A172 (cell line): ENCODE measurements around the gene PPP1R11. TPM values are rescaled to one million over a fixed set of nuclear protein-coding genes. Genes with fewer than 3 reads are reported as not detected.
"Not testable (repeated sequence)": the region's sequence is repeated elsewhere in the genome, so short reads cannot be mapped to it uniquely, and the experiment has no call there.

ENCODE experiments used
- DNase-seq: peaks from one replicate; pipeline ENCODE4 v3.0.0-alpha.2; 2015; ENCODE audit warnings: low spot score
- total RNA-seq: library from RNA; depleted of rRNA; stranded (reverse); fragments of >200 nt; shearing (Covaris generic); gene quantifications from 2 replicates; pipeline ENCODE4 v1.2.3, GENCODE V29; 2014

The PPP1R11 gene
- total RNA-seq, 1 experiment from 2014 or later: 38.3 TPM

- no peak for DNase-seq
Observed at GRCh38 chr6:30097902-30098768, 31.1 kb downstream of the PPP1R11 start.

DNA sequence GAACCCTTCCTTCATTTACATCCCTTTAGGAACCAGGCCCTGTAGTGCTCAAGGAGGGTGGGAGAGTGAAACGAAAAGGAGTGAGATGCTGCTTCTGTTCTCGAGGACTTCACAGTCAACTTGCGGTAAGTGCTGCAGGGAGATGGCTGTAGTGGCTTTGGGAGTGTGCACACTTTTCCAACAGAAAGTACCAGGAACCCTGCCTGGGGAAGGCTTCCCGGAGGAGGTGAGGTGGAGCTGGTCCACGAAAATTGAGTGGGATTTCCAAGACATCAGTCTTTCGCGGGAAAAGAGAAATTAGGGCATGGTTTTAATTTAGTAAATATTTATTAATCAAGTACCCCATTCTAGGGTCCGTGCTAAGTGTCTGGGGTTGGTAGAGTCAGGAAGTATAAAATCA lies 33.2 kb downstream of the PPP1R11 start:
- DNase-seq: no peak

GRCh38 chr6:30100585-30101443 lies 33.8 kb downstream of the PPP1R11 start:
- no peak for DNase-seq

DNA sequence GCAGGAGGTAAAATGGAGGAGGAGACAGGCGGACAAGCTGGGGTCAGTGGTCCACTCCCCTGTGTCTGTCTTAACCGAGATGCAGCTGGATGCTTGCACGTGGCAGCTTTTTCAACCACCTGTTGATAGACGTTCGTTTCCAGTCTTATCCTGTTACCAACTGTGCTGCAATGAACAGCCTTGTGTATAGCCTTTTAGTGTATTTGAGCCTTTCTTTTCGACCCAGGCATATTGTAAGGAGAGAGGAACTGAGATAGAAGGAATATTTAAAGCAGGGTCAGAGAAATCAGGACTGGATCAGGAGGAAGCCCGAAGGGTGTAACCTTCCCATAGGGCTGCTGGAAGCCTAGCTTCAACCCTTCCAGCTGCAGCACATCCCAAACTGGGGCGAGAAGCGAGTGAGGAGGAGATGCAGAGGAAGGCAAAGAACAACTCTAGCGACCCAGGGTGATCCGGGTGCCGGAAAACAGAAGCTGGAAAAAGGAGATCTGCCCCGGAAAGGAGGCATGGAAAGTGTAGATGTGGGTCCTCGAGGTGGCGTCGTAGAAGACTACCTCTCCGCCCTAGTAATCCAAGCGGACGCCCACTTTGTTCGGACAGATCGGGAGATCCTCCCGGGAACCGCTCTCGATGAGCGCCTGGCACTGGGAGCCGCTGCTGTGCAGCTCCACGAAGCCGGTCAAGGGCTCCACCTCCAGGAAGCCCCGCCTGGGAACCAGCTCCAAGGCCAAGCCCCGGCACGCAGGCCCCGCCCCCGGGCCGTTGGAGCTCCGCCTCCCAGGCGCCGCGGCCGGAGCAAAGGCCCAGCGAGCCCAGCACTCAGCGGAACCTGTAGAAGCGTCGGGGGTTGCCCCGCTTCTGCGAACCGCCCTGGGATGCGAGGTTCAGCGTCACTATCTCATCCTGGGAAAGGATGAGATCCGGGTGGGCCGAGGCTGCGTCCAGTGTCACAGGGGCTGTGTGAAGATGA lies 34.7 kb downstream of the PPP1R11 start:
- peak; percentile 73 for DNase-seq

DNA sequence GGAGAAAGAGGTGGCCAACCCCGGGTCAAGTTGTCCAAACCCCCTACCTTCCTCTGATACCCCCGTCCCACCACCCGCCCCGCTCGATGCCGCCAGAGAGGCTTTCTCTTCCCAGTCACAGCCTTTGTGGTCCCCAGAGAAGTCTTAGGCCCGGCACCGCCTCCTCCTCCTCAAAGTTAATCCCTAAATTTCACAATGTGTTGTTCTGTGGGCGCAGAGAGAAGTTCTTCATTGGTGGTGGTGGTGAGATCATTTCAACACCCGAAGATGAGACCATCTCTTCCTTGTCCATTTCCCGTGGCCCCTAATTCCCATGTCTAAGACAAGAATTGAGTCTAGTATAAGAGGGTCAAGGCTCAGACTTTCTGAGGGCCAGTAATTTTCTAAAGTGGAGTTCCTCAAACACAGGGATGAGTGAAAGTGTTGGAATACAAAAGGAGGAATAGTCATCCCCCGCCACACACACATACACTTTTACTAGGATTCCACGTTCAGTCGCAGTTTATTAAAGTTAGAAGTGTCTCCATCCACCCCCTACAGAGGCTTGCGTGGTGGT lies 35.5 kb downstream of the PPP1R11 start:
- DNase-seq: no peak

DNA sequence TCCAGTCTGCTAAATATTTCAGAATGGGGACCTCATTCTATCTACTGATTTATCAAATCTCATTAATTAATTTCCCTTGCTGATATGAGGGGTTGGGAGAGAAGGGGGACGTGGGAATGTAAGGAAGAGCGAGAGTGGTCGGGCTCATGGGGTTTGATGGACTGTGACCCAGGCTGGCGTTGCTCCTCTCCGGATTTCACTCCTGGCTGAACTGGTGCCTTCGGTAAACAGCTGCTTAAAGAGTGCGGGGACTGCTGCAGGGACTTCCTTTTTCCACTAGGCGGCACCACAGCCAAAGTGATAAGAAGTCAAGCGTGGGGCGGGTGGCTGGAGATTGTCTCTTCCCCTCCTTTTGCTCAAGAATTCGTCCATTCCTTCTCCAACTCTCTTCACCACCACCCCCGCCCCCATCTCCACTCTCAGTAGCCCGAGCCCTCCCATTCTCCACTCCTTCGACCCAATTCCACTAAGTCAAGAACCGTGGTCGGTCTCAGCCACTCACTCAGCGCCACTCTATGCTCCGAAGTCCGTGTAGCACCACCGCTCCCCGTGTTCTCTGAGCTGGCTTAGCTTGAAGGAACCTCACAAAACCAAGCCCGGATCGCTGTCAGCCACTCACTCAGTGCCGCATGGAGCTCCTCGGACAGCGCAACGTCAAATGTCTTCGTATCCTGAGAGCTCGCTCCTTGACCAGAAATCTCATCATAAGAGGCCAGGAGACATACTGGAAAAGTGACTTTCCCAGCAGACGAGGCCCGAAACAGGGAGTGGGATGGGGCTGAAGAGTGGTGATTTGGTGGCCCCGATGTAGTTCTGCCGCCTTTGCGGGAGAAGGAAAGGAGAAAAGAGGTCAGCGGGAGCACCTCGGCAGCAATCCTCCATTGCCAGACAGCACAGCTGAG lies 36.2 kb downstream of the PPP1R11 start:
- peak; percentile 84 for DNase-seq

DNA sequence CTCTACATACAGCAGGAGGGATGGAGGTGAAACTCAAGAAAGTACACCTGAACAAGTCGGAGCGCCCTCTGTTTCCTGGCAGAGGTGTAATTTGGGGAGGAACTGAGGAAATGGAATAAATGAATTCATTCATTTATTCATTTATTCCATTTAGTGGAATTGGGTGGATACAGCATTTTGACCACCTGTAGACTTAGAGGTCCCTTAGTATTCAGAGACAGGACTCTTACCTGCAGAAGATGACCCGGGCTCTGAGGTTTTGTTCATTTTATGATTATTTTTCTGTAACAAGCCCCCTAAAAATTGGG lies 36.8 kb downstream of the PPP1R11 start:
- DNase-seq: no peak

DNA sequence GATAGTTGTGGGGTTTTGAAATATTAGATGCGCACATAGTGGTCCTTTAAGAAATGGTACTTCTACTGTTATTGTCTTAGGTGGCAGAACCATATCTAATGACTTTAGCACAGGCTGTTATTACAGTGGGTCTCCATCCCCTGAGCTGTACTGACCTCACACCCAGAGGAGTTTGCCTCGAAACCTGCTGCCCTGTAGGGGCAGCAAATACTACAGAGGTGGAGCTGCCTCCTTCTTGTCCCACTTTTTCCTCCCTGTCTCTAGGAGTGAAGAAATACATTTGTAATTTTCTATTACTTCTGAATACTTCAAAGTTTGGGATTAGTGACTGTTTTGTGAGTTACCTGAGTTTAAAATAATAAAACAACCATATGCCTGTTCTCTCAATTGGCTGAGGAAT lies 37.7 kb downstream of the PPP1R11 start:
- no peak for DNase-seq

GRCh38 chr6:30111266-30111856 lies 44.4 kb downstream of the PPP1R11 start:
- no peak for DNase-seq

- DNase-seq: no peak
Observed at GRCh38 chr6:30112402-30112994, 45.5 kb downstream of the PPP1R11 start.

- DNase-seq: no peak
Observed at GRCh38 chr6:30113003-30113759, 46.2 kb downstream of the PPP1R11 start, which contains the start of gene TRIM31. TRIM31 (minus strand) TSS chr6:30113090; CDS start chr6:30112805, 285 bp downstream.

GRCh38 chr6:30113841-30114240 lies 46.8 kb downstream of the PPP1R11 start:
- DNase-seq: no peak

DNA sequence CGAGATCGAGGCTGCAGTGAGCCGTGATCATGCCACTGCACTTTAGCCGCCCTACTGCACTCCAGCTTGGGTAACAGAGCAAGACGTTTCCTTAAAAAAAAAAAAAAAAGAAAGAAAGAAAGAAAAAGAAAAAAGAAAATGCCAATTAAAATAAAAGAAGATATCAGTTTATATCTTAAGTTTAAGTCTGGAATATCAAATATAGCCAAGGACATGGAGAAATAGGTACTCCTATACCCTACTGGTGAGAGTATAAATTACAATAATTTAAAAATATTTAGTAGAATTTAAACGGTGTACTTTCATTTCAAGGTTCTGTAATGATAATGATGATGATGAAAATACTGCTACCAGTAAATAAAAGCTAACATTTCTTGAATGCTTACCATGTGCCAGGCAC lies 49.7 kb downstream of the PPP1R11 start:
- no peak for DNase-seq

GRCh38 chr6:30118691-30119090 lies 51.7 kb downstream of the PPP1R11 start:
- DNase-seq: not testable (repeated sequence)
